ENCODE results near the gene LHPP. TPM values are rescaled to one million over a fixed set of nuclear protein-coding genes. Genes with fewer than 3 reads are reported as not detected.

The LHPP gene
- polyA plus RNA-seq, 2 of the 4 experiments (the other 2 are of a cell fraction) = 14.4 to 18.6 TPM

- TF ChIP-seq HOXA7 (CRISPR knock-in tag; IDR thresholded peaks at IDR 0.05) = no peak
These were observed 76.3 kb downstream of the LHPP start (continued) for GRCh38 chr10:124537891-124538290.

GRCh38 chr10:124538706-124539105 is 77.1 kb downstream of the LHPP start:
- FAIRE-seq = no peak
- Histone ChIP-seq H3K27ac (no peak overlapping the region), H3K4me3 (no peak overlapping the region), H3K4me2 (no peak overlapping the region), H3K9me3 (no peaks in the 10 kb centered on the region), H3K4me1 (no peaks in the 10 kb centered on the region)
- 48% methylated on average over 6 of the region's 6 CpGs for WGBS (ENCODE audit: missing lambda C conversion rate)
- POLR2A ChIA-PET = no interaction called here
- ATAC-seq = no peak
- CTCF ChIA-PET = interaction anchor here (1.1 to 15.0 kb wide), 7 partner anchors 9 to 208 kb away, joined by 3 to 96 read pairs (median 8); no protein-coding TSS in a partner anchor
- TF ChIP-seq NFE2L2 (conservative IDR thresholded peaks at IDR 0.05; ENCODE audit: low read length) = no peak
- TF ChIP-seq MAZ (IDR thresholded peaks at IDR 0.05; ENCODE audit: borderline replicate concordance, low read depth, low read length) = no peak
- TF ChIP-seq RNF2 (IDR thresholded peaks at IDR 0.05; ENCODE audit: borderline replicate concordance, low read depth) = no peak
- no peak for TF ChIP-seq ZNF302 (CRISPR knock-in tag; IDR thresholded peaks at IDR 0.05)
- TF ChIP-seq E2F6 (IDR thresholded peaks at IDR 0.05; ENCODE audit: borderline replicate concordance, low read depth) = no peak
- TF ChIP-seq BHLHE40 (IDR thresholded peaks at IDR 0.05; ENCODE audit: low read depth, low read length) = no peak
- no peak for TF ChIP-seq ZC3H11A (IDR thresholded peaks at IDR 0.05)
- TF ChIP-seq EP300 (IDR thresholded peaks at IDR 0.05) = no peak
- no peak for TF ChIP-seq CEBPB (IDR thresholded peaks at IDR 0.05)
- no peak for TF ChIP-seq HOXB5 (CRISPR knock-in tag; IDR thresholded peaks at IDR 0.05)
- no peak for TF ChIP-seq RFX5 (IDR thresholded peaks at IDR 0.05)
- no peak for TF ChIP-seq FOSB (CRISPR knock-in tag; IDR thresholded peaks at IDR 0.05)
- TF ChIP-seq SREBF2 (IDR thresholded peaks at IDR 0.05) = no peak
- no peak for TF ChIP-seq PBX3 (IDR thresholded peaks at IDR 0.05)
- no peak for TF ChIP-seq RARB (CRISPR knock-in tag; IDR thresholded peaks at IDR 0.05)
- no peak for DNase-seq (ENCODE audit: low read depth in 1 of 2, low spot score in 1 of 2)

GRCh38 chr10:124539935-124540641 is 78.5 kb downstream of the LHPP start:
- ATAC-seq = peak; percentile 76 to 89
- no peak for TF ChIP-seq PHF8 (IDR thresholded peaks at IDR 0.05; ENCODE audit: borderline replicate concordance, low read depth)
- peak; percentile 66 to 75 for TF ChIP-seq RAD21 (conservative IDR thresholded peaks at IDR 0.05 in 1 of 2, IDR thresholded peaks at IDR 0.05 in 1 of 2)
- TF ChIP-seq KDM1A (IDR thresholded peaks at IDR 0.05; ENCODE audit: low read depth) = no peak
- no peak for TF ChIP-seq ELK1 (IDR thresholded peaks at IDR 0.05; ENCODE audit: low read depth, low read length)
- peak; percentile 49 for TF ChIP-seq CTCF (IDR thresholded peaks at IDR 0.05)
- peak; percentile 54 for TF ChIP-seq SMC3 (IDR thresholded peaks at IDR 0.05)
- no peaks in the 10 kb centered on the region for H3K9me3 ChIP-seq
- FAIRE-seq = no peak
- CTCF ChIA-PET = interaction anchor here (0.6 to 15.0 kb wide), 13 partner anchors 7 to 287 kb away, joined by 3 to 96 read pairs (median 4); no protein-coding TSS in a partner anchor
- DNase-seq (ENCODE audit: low read depth in 1 of 2, low spot score in 1 of 2) = peak; percentile 28 to 62
- no peaks in the 10 kb centered on the region for H3K4me1 ChIP-seq
- H3K4me3 ChIP-seq = no peak overlapping the region
- H3K27ac ChIP-seq = no peak overlapping the region
- 57% methylated on average over 25 of the region's 26 CpGs for WGBS (ENCODE audit: missing lambda C conversion rate)
- no peak overlapping the region for H3K4me2 ChIP-seq
- POLR2A ChIA-PET = no interaction called here
